Stimulated activated CD4-positive, alpha-beta T cell treated with anti-CD3 and anti-CD28 coated beads, Interleukin-4, amount 100 ng/mL, for 1 hour (primary cell): Measurements from ENCODE around the gene DPH2.

Experiments
- DNase-seq: peaks from one replicate; pipeline ENCODE4 v3.0.0-alpha.2; 2020

Gene DPH2

GRCh38 chr1:43945674-43946235 is 24.1 kb upstream of the DPH2 start:
- DNase-seq, result no peak

GRCh38 chr1:43946236-43947060 is 23.4 kb upstream of the DPH2 start, which contains the start of gene IPO13:
IPO13 (plus strand) TSS chr1:43946950; CDS start chr1:43947601, 651 bp downstream.
- DNase-seq, result peak; percentile 96

- no peak for DNase-seq
Observed at GRCh38 chr1:43947061-43947873, 22.5 kb upstream of the DPH2 start.

GRCh38 chr1:43947874-43948437 is 21.9 kb upstream of the DPH2 start:
- no peak for DNase-seq

- DNase-seq, result no peak
Observed at GRCh38 chr1:43949678-43950077, 20.1 kb upstream of the DPH2 start.

- no peak for DNase-seq
Observed at GRCh38 chr1:43951021-43951985, 18.5 kb upstream of the DPH2 start.

- no peak for DNase-seq
Observed at GRCh38 chr1:43952731-43953346, 17.0 kb upstream of the DPH2 start.

- DNase-seq, result no peak
Observed at GRCh38 chr1:43953361-43953760, 16.4 kb upstream of the DPH2 start.

GRCh38 chr1:43954036-43954435 is 15.8 kb upstream of the DPH2 start:
- DNase-seq, result no peak

GRCh38 chr1:43956234-43956633 is 13.6 kb upstream of the DPH2 start:
- DNase-seq, result no peak

GRCh38 chr1:43957407-43958040 is 12.3 kb upstream of the DPH2 start:
- no peak for DNase-seq

GRCh38 chr1:43958351-43959255 is 11.2 kb upstream of the DPH2 start:
- no peak for DNase-seq

GRCh38 chr1:43960798-43961197 is 9.0 kb upstream of the DPH2 start:
- DNase-seq, result no peak

- DNase-seq, result no peak
Observed at GRCh38 chr1:43961692-43962091, 8.1 kb upstream of the DPH2 start.

GRCh38 chr1:43962324-43962723 is 7.5 kb upstream of the DPH2 start:
- DNase-seq, result no peak

- DNase-seq, result no peak
Observed at GRCh38 chr1:43963006-43963405, 6.8 kb upstream of the DPH2 start.

- DNase-seq, result no peak
Observed at GRCh38 chr1:43963890-43964289, 5.9 kb upstream of the DPH2 start.

- no peak for DNase-seq
Observed at GRCh38 chr1:43965316-43965715, 4.5 kb upstream of the DPH2 start.

- no peak for DNase-seq
Observed at GRCh38 chr1:43968348-43968948, 1.4 kb upstream of the DPH2 start.

GRCh38 chr1:43969416-43969745 is 429 bp upstream of the DPH2 start:
- no peak for DNase-seq
